ENCODE results near the gene NEURL1.

The NEURL1 gene

DNA sequence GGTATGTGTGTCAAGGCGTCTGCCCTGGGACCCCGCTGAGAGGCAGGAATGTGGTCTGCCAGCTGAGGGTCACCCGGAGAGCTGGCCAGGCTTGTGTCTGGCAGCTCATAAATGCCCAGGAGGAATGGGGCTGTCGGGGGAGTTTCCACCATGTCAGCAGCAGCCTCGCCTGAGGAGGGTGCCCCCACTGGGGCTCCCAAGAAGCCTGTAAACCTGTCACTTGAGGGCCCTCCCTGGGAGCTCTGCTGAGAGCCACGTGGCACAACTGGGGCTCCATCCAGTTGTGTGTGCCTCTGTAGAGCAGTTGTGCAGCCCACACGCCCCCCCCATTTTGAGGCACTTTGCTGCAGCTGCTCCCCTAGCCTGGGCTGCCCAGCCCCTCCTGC, 70.6 kb downstream of the NEURL1 start:
- no peak for DNase-seq (ENCODE audit: low read depth)

DNA sequence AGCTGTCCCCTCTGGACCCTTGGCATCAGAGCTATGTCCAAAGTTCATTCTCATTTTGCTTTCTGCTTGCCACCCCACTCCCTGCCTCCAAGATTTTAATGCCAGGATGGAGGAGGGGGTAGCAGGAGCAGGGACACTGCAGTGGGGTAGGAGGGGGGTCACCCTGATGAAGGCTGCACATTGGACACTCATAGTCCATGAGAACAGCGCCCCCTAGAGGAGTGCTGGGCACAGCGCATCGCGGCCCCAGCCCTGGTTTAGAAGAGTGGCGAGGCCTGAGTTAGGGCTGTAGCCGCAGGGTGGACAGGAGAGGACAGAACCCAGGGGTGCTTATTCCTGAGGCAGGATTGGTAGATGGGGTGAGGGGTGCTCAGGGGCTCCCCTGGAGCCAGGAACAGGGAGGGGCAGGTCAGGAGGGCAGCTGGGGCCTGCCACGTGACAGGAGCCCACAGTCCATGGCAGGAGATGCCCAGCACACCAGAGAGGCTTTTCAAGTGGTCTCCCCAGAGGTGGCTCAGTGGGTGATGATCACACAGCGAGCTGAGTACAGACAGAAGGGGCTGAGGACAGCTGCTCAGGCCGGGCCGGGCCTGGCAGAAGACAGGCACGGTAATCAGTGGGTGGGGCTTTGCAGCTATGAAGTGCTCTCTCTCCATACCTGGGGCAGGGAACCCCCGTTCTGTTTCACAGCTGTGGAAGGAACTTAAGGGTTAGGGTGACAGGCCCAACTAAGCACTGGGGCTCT, 71.4 kb downstream of the NEURL1 start:
- no peak for DNase-seq (ENCODE audit: low read depth)

DNA sequence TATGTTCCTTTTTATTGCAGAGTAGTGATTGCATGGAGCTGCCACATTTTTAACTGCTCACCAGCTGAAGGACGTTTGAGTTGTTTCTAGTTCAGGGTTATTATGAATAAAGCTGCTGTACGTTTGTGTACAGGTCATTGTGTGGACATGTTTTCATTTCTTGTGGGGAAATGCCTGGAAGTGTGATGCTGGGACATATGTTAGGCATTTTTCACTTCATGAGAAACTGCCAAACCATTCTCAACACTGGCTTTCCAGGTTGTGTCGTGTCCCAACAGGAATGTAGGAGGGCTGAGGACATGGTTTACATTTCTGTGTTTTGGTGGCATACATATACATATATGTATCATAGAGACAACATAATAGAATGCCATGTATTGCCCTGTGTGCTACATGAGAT, 73.0 kb downstream of the NEURL1 start:
- DNase-seq (ENCODE audit: low read depth): no peak

DNA sequence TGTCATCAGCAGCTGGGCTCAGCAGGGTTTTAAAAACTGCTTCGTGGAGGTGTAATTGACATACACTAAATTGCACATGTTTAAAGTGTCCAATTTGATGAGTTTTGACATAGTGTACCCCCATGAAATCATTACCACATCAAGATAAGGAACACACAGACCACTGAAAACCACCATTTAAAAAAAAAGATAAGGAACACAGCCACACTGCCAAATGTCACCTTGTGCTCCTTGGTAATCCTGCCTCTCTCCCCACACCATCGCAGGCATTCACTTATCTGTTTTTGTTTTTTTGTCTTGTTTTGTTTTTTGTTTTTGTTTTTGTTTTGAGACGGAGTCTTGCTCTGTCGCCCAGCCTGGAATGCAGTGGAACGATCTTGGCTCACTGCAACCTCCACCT, 75.0 kb downstream of the NEURL1 start:
- no peak for DNase-seq (ENCODE audit: low read depth)

DNA sequence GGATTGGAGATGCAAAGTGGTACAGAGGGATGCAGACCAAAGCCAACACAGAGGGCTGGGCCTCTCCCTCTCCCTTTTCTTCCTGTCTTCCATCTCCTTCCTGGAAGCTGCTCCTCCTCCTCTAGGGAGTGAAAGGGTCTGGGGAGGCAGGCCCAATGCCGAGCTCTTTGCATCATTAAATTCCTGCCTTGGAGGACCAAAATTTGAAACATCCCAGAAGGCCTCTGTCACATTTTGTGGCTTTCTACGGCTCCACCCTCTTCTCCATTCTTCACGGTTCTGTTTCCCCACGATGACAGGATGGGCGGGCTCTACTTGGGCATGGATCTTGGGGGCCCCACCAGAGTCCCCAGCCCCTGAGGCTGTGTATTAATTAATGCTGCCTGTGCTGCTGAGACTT, 76.4 kb downstream of the NEURL1 start:
- DNase-seq (ENCODE audit: low read depth): no peak

DNA sequence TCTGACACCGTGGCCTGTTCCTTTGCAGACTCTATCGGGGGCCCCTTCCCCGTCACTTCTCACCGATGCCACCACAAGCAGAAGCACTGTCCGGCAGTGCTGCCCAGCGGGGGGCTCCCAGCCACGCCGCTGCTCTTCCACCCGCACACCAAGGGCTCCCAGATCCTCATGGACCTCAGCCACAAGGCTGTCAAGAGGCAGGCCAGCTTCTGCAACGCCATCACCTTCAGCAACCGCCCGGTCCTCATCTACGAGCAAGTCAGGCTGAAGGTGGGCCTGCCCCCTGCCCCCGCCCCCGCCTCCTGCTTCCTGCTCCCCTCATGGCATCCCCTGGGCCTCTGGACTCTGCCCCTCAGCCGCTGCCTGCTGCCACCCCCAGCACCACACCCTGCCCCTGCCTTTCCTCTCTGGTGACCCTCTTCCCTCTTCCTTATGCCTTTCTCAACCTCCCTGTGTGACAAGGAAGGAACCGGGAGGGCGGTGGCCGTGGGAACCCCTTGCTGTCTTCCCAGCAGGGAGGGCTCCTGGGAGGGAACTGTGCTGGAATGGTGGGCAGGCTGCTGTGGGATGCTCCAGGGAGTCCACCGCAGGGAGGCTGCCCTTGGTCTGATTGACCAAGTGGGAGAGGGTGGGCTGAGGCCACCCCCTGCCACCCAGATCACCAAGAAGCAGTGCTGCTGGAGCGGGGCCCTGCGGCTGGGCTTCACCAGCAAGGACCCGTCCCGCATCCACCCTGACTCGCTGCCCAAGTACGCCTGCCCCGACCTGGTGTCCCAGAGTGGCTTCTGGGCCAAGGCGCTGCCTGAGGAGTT, 77.5 kb downstream of the NEURL1 start:
- no peak for DNase-seq (ENCODE audit: low read depth)

DNA sequence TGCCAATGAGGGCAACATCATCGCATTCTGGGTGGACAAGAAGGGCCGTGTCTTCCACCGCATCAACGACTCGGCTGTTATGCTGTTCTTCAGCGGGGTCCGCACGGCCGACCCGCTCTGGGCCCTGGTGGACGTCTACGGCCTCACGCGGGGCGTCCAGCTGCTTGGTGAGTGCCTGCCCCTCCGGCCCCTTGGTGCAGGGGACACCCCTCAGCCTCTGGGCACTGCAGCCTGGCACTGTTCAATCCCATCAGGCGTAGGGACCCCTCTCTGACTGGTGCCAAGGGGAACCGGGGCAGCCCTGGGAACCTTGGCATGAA, 78.1 kb downstream of the NEURL1 start:
- DNase-seq (ENCODE audit: low read depth): no peak

DNA sequence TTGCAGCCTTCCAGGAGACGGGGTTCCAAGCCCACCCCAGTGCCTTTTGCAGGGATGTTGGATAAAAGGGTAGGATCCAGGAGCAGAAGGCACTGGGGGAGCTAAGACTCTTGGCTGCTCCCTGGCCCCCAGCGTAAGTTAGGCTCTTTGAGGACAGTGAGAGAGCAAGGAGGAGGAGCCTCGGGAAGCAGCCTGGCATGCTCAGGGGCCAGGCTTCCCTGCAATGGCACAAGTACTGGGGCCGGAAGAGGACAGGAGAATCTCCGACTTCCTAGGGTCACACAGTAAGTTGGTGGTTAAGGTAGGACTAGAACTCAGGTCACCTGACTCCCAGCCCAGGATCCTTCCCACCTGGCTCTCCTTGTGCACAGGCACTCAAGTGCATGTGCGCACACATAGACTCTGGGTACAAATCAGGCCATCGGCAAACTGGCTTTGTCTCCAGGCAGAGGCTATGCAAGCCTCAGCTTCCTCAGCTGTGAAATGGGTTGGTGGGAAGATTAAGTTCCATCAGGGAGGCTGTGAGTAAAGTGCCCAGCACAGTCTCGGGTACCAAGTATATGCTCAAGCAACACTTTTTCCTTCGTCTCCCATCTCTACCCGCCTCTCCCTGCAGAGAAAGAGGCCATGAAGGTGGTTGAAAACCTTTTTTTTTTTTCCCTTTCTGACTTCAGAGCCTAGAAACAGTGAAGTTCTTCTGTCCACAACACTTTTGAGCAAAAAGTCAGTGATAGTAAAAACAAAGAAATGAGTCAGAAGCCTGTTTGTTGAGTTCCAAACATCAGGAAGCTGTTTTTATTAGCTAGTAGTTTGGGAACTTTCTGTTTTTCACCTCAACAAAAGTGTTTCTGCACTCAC, 79.1 kb downstream of the NEURL1 start:
- DNase-seq (ENCODE audit: low read depth): no peak

DNA sequence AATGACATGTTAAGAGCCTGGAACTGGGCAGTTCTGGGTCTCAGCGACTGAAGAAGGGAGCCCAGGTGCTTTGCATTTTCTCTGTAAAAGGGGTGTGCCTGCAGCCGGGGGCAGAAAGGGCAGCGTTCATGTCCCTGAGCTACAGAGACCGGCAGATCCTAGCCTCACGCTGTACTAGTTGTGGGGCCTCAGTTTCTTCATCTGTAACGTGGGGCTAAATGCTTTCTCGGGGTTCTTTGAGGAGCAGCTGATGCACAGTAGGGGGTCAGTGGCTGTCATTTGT, 79.6 kb downstream of the NEURL1 start:
- no peak for DNase-seq (ENCODE audit: low read depth)

DNA sequence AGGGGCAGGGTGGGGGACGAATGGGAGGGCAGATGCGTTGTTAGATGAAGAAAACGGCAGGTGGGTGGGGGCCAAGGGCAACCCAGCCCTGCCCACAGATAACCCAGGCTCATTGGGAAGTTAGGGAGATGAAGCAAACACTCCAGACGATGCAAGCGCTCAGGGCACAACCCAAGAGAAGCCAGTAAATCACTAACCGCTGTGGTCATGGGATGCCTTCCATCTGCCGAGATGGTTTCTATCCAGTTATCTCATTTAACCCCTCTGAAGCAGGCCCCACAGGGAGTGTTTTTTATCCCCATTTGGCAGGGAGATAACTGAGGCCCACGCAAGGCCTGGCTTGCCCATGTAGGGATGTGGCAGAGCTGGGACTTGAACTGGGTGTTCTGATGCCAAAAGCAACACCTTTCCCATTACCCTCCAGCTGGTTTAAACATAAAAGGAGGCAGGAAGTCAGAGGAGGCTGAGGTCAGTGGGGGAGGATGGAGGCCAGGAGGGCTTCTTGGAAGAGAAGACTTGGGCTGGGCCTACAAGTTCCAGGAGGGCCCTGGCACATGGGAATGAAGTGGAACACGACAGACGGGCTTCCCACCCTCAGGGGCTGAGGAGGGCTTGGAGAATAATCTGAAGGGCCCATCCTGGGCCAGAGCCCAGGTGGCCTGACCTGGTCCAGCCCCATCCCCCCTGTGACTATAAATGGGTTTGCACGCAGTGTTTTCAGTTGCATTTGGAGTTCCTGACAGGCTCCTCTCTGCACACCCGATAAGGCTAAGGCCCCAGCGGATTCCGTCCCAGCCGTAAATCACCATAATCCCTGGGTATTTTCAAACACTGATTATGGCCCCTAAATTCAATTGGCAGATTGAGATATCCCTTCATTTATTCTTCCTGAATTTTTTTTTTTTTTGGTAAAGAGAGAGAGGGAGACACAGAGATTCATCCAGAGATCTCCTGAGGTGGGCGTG, 80.9 kb downstream of the NEURL1 start:
- DNase-seq (ENCODE audit: low read depth): no peak

DNA sequence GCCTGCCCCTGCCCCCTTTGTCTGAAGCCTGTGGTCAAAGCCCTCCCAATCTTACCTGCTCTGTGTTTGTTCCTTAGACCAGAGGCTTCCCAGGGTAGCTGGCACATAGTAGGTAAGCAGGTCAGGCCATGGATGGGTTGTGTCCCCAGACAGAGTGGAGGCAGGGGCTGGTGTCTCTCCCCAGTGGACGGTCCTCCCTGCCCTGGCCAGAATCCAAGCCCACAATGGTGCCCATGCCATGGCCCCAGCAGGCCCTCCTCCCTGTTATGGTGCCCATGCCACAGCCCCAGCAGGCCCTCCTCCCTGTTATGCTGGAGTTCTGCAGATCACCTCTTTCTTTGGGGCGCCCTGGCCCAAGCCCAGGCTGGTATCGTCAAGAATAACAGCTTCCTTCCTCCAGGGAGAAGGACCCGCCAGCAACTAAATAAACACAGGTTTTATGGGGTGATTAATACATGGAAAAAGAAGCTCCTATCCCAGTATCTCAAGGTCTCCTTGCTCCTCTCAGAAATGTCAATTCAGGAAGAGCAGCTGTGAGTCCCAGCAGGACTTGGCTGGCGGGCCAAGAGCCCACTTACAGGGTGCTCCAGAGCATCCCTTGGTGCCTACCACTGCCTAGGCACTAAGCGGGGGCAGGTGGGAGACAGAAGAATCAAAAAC, 82.0 kb downstream of the NEURL1 start:
- no peak for DNase-seq (ENCODE audit: low read depth)

DNA sequence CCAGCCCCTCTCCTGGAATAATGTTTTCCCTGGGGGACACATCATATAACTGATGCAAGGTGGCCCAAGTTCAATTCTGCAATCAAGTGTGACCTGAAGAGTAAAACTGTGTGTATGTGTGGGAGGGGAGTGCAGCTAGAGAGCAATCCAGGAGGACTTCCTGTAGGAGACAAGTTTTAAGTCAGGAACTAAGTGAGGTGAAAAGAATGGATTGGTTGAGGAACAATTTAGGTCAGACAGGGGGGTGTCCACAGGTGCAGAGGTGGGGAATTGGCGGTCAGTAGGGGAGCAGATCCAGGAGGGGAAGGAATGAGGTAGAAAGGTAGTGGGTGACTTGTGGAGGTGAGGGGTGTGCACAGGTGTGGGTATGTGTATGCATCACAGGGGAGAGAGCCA, 82.6 kb downstream of the NEURL1 start:
- no peak for DNase-seq (ENCODE audit: low read depth)

DNA sequence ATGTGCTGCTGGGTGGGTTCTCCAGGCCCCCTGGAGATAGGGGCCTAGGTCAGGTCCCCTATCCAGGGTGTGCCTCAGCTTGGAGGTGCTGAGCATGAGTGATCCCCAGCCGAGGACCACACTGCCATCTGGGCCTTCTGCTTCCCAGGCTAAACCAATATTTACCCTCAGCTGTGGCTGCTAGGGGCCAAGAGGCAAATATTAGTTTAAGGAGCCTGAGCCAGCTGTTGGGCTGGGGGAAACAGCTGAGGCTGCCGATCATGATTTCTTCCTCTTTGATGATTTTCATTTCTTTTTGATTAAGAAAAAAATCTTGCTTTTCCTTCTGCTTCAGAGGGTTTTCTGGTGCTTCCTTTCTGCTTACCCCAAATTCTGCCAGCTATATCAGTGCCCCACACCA, 83.4 kb downstream of the NEURL1 start:
- DNase-seq (ENCODE audit: low read depth): no peak

DNA sequence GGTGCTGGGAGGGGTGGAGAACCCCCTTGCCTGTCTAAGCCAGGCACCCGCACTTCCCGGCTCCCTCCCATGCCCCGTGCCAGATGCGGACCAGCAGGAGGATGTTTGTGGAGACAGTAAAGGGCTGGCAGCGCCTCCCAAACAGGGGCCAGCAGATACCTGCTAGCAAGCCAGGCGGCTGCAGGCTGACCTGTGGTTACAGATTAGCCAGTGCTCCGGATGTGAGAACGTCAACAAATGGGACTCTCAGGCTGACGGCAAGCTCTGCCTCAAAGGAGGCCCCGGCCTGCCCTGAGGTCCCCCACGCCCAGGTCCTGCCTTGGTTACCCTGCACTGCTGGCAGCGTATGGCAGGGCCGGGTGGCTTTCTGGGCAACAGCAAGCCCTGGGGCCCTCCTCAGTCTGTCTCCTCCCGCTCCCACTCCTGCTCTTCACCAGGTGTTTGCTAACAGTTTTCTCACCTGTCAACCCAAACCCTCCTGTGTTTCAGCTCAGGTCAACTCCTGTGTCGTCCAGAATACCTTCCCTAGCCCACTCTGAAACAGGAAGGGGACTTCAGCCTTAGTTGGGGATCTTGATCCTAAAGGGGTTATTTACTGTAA, 85.4 kb downstream of the NEURL1 start:
- no peak for DNase-seq (ENCODE audit: low read depth)

DNA sequence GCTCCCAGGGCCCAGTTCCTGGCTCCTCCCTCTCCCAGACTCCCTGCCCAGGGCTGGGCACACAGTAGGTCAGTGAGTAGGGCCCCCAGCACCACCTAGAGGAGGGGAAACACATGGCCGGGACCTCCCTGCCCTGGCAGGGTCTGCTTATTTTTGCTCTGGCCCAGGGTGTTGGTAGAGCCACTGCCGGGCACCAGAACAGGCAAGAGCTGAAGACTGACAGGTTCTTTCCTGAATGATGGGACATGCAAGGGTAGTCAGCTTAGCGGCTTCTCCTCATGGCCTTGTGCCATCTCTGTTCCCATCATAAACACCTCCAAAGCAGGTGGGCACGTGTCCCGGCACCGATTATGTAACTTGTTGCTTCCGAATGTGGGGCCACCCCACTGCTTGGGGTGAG, 86.5 kb downstream of the NEURL1 start:
- DNase-seq (ENCODE audit: low read depth): no peak

DNA sequence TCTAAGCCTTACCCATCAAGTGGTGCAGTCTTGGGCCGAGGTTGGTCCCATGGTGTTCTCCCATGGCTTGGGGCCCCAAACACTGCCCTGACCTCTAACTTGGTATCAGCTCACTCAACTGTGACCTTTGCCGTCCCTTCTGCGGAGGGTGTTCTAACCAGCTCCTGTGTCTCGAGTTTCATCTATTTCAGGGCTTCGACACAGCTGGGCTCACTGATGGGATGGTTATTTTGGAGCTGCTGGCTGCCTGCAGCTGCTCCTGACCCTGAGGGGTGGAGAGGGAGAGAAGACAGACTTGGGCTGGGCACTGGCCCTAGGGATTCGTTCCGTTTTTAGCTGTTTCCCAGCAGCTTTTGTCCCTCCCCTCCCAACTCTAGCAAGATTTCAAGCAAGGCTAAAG, 86.9 kb downstream of the NEURL1 start:
- no peak for DNase-seq (ENCODE audit: low read depth)

DNA sequence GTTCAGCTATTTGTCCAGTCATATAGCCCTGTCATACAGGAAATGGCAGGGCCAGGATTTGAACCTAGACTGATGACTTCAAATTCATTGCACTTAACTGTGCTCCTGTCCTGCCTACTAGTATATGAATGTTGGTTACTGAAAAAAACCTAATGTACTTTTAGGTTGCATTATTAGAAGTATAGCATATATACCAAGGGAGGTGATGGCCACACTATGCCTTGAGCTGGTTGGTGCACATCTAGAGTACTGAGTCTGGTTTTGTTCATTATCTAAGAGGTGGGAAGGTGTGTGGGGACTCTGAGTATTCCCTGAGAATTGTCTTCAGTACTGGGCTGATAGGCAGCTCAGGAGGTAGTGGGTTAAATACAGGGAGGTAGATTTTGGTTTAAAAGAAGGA, 88.0 kb downstream of the NEURL1 start:
- DNase-seq (ENCODE audit: low read depth): no peak

DNA sequence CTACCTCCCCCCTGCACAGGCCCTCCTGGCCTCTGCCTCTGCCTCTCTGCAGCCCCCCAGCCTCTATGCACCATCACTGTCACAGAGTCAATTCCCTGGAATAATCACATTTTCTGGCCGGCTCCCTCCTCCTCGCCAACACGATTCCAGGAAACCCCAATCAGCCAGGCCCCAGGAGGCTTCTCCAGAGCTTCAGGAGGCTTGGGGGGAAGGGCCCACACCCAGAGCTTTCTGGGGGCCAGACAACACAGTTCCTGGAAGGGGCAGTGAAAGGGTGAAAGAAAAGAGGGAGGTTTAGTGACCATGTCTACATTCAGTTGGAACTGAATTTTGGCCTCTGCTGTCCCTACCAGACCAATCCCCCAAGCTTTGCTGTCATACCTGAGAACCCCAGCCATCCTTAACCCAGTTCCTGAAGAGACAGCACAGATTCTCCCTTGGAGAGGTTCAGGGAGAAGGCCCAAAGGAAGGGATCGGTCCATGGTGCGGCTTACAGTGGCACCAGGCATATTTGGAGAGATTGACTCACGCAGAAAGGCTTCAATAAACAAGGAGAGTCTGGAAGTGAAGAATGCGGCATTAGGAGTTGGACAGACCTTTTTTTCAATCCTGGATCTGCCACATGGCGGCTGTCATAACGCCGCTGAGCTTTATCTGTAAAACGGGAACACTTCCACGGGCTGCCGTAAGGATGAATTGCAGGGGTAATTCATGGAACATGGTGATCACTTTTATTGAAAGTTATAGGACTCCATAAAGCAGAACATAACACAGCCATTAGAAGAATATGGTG, 89.0 kb downstream of the NEURL1 start:
- no peak for DNase-seq (ENCODE audit: low read depth)

DNA sequence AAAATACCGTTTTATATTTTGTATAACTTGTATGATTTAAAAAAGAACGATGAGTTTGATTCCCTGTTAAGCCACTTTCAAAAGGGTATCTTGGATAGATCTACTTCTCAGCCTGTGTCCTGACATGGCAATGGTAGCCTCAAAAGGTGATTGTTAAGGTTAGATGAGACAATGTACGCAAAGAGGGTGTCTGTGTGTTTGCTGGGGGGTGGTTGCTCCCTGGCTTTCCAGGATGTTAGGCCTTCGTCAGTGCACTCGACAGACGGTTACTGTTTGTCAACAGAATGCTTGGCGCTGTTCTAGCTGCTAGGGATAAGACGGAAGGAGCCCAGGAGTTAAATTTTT, 90.3 kb downstream of the NEURL1 start:
- DNase-seq (ENCODE audit: low read depth): no peak
